Endometrium (tissue), 2 donors: ENCODE measurements around the gene RIPOR2.
A peak's percentile ranks its signal among the peaks of the same experiment; 100 is the strongest.

Experiments used
- FAIRE-seq: peaks from 2 replicates; lab custom pipeline; 2012; peaks lifted over from hg19 to GRCh38; lab: Jason Lieb, UNC
- donor health status: control.
- donor health status: control.

The RIPOR2 gene

GRCh38 chr6:24875534-24875901, 60.2 kb downstream of the RIPOR2 start:
- FAIRE-seq: no peak

GRCh38 chr6:24874776-24875533, 60.8 kb downstream of the RIPOR2 start:
- no peak for FAIRE-seq

GRCh38 chr6:24874128-24874527, 61.6 kb downstream of the RIPOR2 start:
- FAIRE-seq: no peak

GRCh38 chr6:24872779-24873178, 63.0 kb downstream of the RIPOR2 start:
- no peak for FAIRE-seq

GRCh38 chr6:24868765-24869164, 67.0 kb downstream of the RIPOR2 start:
- no peak for FAIRE-seq

- FAIRE-seq: no peak
These were observed 68.6 kb downstream of the RIPOR2 start for GRCh38 chr6:24867104-24867703.

- FAIRE-seq: no peak
These were observed 70.6 kb downstream of the RIPOR2 start for GRCh38 chr6:24865161-24865560.

- no peak for FAIRE-seq
These were observed 71.4 kb downstream of the RIPOR2 start for GRCh38 chr6:24864343-24864742.

- no peak for FAIRE-seq
These were observed 73.8 kb downstream of the RIPOR2 start for GRCh38 chr6:24861934-24862333.

- FAIRE-seq: no peak
These were observed 76.1 kb downstream of the RIPOR2 start for GRCh38 chr6:24859608-24860200.

GRCh38 chr6:24859132-24859531, 76.6 kb downstream of the RIPOR2 start:
- no peak for FAIRE-seq

GRCh38 chr6:24858177-24858653, 77.5 kb downstream of the RIPOR2 start:
- no peak for FAIRE-seq

GRCh38 chr6:24856901-24857670, 78.7 kb downstream of the RIPOR2 start:
- no peak for FAIRE-seq

GRCh38 chr6:24856246-24856599, 79.5 kb downstream of the RIPOR2 start:
- no peak for FAIRE-seq

GRCh38 chr6:24855395-24856245, 80.1 kb downstream of the RIPOR2 start:
- peak; percentile 85 for FAIRE-seq

GRCh38 chr6:24854077-24854666, 81.6 kb downstream of the RIPOR2 start:
- no peak for FAIRE-seq

- FAIRE-seq: no peak
These were observed 84.7 kb downstream of the RIPOR2 start for GRCh38 chr6:24851086-24851485.

- no peak for FAIRE-seq
These were observed 86.0 kb downstream of the RIPOR2 start for GRCh38 chr6:24849713-24850112.

- FAIRE-seq: no peak
These were observed 87.3 kb downstream of the RIPOR2 start for GRCh38 chr6:24848461-24848860.

- no peak for FAIRE-seq
These were observed 88.4 kb downstream of the RIPOR2 start for GRCh38 chr6:24847402-24847801.

- no peak for FAIRE-seq
These were observed 90.2 kb downstream of the RIPOR2 start for GRCh38 chr6:24845578-24845977.
